Tongue (tissue), 2 donors: Measurements from ENCODE around the gene RAB9B. TPM values are rescaled to one million over a fixed set of nuclear protein-coding genes. Genes with fewer than 3 reads are reported as not detected.
"Not testable (repeated sequence)": the region's sequence is repeated elsewhere in the genome, so short reads cannot be mapped to it uniquely, and the experiment has no call there.

ENCODE experiments used
- DNase-seq: peaks from one replicate; pipeline ENCODE4 v3.0.0-alpha.2; 2015
- total RNA-seq: library from RNA; depleted of rRNA; stranded (reverse); fragments of >200 nt; gene quantifications from one replicate; pipeline ENCODE4 v1.2.3, GENCODE V29; 2014

RAB9B gene, protein sequence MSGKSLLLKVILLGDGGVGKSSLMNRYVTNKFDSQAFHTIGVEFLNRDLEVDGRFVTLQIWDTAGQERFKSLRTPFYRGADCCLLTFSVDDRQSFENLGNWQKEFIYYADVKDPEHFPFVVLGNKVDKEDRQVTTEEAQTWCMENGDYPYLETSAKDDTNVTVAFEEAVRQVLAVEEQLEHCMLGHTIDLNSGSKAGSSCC
- 36.2 TPM for total RNA-seq

DNA sequence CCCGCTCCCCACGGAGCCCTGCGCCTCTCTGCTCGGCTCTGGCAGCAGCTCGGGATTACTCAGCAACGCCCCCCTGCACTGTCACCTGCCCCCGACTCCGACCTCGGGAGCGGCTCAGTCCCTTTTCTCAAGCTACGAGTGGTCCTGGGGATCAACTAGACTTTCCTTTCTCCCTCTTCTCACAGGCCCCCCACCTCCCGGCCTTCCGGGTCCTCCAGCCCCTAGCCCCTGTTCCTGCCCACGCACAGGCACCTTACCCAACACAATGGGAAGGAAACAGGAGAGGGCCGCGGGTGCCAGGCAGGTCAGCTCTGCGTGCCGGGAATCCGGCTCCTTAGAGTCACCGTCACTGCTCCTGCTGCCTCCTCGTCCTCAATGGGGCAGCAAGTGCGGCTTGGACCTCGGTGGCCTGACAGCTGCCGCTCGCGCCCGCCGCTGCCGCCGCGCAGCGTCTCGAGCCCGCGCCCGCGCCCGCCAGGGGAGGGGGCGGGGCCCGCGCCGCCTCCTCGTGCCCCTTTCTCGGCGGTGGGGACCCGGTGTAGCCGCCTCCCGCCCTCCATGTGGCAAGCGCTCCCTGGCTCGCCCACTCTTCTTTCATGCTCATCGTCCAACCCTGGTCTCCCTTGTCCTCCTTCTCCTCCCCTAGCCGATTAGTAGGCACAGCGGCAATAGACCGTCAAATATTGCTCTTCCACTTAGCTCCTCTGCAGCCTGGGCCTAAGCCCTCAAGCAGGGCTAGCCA is at the start of gene RAB9B:
RAB9B (minus strand) TSS at position 455 of the 742 bp plus-strand sequence. CDS start 6,473 bp downstream, outside the sequence.
- peak; percentile 73 for DNase-seq

DNA sequence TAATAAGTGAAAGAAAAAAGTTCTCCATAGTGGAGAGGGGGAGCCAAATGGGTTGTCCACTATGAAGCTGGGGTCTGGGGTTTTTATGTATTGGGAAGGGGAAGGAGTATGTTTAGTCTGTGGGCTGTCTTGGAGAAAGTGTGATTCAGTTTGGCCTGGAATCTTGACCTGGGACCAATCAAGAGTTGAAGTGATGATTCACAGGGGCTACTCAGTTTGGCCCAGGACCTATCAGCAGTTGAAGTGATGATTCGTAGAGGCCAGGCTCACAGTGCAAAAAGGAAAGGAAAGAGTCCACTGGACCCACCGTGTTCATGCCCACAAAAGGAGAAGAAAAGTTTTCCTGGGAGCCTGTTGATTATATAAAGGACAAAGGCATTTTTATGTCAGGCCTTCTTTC is 47.3 kb upstream of the RAB9B start:
- DNase-seq: no peak

DNA sequence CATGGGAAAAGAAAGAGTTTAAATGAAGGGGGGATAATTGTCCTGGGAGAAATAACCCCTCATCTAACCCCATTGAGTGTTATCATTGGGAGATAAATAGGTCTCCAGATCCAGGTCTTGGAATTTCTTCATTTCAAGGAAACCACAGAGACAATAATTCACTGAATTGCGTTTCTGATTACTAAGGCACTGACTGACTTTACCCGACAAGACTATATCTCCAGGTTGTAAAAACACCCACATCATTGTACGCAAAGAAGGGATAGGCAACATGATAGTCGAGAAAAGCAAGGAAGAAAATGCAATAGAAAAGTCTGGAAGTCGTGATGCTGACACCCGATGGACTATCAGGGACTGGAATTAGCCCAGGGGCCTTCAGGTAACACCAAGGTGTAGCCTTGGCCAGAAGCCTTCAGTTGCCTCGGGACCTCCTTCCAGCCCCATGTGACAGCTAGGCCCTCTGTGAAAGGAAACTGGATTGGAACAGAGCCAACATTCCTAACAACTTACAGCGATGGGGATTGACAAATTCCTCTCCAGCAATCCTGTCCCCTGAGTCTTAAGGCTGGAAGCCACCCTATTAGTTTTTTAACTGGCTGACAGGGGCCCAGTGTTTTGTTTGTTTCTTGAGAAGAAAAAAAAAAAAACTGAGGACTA is 46.5 kb upstream of the RAB9B start:
- peak; percentile 2 for DNase-seq

DNA sequence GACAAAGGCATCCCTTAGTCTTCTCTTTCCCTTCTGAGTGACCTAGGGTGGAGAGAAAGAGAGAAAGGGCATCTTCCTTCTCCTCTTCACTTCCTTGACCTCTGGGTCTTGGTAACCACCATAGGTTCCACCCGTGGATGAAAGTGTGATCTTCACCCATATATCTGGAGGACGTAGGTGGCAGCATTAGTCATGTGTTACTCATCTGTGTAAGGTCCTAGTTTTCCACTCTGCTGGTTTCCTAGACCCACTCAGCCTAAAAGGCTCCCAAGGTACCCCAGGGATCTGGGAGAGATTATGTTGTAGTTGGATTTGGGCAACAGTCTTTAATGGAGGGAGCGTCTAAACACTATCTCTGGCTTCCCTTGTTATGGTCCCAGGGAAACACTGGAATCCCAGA is 45.5 kb upstream of the RAB9B start:
- no peak for DNase-seq

DNA sequence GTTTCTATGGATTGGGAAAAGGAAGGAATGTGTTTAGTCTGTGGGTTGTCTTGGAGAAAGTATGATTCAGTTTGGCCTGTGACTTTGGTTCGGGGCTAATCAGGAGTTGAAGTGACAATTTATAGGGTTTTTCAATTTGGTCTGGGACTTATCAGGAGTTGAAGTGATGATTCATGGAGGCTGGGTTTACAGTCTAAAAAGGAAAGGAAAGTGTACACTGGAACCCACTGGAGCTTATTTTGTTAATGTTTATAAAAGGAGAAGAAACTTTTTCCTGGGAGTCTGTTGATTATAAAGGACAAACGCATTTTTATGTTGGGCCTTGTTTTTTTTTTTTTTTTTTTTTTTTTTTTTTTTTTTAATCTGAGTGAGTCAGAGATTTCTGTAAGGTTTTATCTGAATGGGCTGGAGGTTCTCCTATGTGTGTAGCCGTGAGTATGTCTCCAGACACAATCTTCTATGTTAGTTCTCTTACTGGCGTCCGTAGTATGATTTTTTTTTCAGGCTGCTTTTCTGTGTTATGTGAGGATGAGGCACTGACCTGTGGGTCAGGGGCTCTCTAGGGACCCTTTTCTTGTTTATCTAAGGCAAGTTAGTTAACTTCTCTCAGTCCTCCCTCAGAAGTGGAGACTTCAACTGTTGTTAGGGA is 33.0 kb upstream of the RAB9B start:
- no peak for DNase-seq

DNA sequence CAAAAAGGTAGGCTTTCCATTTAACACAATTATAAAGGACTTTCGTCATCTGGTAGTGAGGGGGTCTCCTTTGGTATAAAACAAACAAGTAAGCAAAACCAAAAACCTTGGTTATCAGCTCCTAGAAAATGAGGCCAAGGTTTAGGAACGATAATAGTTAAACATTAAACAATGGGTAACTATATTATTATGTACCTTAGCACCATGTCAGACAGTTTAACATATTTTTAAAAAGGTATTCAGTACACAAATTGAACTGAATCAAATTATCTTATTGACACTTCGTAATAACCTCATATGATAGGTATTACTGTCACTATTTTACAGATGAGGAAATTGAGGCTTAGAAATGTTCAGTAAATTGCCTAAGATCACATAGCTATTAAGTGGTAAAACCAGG is 32.1 kb upstream of the RAB9B start:
- no peak for DNase-seq

DNA sequence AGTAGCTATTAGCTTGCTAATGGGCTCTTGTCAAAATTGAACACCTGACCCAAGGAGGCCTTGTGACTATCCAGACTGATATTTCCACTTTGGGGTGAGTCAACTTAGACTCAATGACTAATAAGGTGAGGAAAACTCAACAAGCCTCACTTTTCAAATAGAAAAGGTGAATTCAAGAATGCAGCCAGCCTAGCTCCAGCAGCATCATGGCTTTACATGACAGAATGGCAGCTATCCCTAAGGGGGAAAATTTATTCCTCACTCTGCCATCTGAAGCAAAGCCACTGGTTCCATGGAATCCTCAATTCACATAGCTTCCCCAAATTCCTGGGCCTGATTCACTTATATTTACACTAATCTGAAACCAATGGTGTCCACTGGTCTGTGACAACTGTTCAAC is 29.1 kb upstream of the RAB9B start:
- DNase-seq: no peak

DNA sequence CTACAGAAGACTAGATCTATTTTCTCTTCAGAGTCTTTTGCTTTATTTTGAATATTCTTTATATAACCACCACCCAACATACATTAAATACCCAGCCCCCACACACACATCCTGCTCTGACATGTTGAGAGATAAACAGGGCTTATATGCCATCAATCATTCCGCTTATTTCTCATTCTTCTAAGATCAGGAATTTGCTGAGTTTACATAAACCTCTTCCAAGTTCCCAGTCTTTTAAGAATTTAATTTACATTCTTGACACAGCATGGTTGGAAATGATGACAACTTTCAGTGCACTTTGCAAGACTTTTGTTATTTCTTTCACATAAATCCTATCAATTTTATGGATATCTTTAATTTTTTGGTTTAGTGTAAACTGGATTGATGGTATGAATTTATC is 17.5 kb upstream of the RAB9B start:
- DNase-seq: no peak

DNA sequence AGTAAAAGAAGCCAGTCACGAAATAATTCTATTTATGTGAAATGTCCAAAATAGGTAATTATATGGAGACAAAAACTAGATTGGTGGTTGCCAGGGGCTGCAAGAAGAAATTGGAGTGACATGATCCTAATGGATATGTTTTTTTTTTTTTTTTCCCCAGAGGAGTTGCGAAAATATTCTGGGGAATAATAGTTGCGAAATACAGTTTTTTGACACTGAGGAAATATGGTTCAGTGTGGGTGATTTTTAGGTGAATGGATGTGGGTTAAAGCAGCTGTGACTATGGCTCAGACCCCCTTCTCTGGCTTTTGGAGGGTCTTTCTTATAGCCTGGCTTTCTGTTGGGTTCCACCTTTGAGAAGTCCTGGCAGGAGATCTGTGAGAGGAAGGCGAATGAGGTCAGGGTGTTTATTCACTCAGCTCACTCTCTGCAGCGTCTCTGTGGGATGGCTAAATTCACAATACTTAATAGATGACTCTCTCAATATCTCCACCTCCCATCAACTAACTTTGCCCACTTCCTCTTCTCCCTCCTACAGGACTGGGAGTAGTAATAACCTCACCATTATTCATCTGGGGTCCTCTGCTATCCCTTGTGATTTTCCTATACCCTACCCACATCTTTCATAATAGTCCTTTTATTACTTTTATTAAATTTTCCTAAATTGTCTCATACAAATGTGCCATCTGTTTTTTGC is 15.3 kb upstream of the RAB9B start:
- DNase-seq: no peak

DNA sequence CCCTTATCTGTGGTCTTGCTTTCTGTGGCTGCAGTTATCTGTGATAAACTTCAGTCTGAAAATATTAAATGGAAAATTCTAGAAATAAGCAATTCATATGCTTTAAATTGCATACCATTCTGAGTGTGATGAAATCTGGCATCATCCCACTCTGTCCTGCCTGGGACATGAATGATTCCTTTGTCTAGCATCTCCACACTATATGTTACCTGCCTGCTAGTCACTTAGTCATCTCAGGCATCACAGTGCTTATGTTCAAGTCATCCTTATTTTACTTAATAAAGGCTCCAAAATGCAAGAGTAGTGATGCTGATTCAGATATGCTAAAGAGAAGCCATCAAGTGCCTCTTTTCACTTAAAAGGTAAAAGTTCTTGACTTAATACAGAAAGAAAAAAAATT is 14.3 kb upstream of the RAB9B start:
- no peak for DNase-seq

DNA sequence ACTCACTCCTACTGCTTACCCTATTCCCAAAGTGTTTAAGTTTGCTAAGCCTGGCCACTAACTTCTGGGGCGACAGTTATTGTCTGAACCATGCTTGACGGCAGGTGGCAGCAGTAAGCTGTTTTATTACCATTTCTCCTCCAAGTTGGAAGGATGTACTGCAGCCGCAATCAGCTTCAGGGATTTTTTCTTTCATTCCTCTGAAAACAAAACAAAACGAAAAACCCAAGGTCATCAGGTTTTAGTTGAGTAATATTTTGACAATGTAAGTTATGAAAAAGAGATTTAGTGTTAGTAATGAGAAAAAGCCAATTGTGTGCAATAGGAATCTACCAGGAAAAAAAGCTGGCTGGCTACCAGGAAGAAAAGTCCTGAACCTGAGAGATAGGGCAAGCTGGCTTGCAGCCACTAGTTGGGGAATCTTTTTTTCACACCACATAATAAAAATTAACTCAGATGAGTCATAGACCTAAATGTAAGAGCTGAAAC is 13.2 kb upstream of the RAB9B start:
- peak; percentile 71 for DNase-seq

DNA sequence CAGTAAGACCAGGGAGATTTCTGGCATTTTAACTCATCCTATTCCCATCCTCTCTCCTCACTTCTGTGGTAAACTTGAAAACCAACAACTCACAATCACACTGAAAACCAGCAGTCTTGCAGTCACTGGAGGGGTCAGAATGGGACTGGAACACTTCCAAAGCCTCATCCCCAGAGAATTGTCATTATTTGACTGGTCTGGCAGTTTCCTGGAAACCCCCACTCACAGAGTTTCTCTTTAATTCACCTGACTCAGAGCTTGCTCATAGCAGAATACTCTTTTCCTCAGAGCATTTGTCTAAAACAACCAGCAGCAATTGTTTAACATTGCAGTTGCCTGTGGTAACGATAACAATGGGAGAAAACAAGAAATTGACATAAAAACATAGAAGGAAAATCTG is 7.3 kb upstream of the RAB9B start:
- DNase-seq: no peak

DNA sequence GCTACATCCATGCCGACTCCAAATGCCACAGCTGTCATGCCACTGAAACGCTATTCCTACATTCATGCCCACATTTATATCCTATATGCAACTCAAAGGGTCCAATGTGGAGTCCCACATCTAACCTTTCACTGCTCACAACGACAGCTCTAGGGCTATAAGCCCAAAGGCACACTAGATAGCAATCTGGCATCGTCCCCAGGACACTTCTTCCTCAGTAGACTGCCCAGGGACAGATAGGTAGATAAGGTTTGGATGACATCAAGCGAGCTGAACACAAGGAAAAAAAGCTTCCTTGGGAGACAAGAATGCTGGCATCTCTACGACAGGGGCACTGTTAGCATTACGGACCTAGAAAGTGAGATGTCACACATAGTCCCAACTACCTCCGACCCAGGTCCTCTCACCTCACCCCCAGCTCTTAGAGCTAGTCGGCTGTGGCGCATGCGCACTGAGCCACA is 685 bp downstream of the RAB9B start:
- peak; percentile 14 for DNase-seq

DNA sequence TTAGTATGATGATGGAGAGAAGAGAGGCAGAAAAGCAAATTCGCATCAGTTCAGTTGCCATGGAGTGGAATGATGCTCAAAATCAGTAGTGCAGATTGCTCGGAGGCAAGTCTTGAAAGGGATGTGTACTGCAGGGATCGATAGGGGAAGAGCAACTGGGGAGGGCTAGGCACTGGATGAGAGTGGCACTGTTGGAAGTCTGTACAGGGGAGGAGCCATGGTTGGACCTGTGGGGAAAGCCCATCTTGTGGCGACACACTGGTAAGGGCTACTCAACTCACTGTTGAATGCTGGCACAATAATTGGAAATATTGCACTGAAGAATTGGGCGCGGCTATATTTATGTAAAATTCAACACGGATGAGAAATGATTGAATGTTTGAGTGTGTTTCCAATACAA is 1.2 kb downstream of the RAB9B start:
- no peak for DNase-seq

DNA sequence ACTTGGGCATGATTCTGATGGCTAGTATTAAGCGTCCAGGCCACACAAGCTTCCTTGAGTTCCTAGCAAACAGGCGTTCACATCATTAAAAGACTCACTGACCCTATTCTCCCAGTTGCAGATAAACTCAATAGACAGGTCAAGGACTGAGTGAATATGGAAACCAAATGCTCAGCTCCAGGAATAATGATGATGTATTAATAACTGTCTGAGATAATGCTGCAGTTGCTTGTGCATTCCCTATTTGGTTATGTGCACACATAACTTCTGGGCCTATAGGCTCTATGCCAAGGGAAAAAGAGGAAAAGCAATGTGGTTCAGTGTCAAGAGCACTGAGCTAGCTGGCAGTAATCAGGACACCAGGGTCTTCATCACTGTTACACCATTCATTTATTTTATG is 3.5 kb downstream of the RAB9B start:
- DNase-seq: peak; percentile 21

DNA sequence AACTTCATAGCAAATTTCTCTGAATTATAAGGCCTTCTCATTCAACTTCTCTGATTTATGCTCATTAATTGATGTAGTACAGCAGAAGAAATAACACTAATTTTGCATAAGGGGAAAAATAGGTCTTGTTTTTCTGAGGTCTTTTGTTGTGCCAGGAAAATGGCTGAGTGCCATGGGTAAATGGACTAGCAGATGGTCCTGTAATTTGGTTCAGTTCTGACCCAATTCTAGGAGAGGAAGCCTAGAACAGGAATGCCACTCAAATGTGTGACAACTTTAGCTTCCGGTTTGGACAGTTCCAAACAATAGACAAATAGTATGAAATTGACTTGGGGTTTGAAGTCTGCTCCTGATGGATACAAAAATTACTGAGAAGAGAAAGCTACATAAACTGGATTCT is 6.2 kb downstream of the RAB9B start:
- no peak for DNase-seq

DNA sequence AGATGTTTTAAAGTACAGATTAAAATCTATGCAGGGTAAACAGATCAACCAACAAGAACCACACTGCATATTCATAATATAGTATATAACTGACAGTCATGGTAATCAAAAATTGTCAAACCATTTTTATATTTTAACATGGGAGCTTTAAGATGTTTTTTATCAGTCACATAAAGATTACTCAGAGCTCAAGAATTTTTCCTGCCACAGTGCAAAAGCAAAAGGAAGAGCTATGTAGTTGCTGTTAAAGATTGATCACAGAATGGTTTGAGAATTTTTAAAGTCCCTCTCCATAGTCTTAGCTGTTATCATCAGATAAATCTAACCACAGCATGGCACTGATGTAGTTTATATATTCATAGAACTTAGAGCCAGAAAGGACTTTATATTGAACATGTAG is 8.5 kb downstream of the RAB9B start:
- no peak for DNase-seq

DNA sequence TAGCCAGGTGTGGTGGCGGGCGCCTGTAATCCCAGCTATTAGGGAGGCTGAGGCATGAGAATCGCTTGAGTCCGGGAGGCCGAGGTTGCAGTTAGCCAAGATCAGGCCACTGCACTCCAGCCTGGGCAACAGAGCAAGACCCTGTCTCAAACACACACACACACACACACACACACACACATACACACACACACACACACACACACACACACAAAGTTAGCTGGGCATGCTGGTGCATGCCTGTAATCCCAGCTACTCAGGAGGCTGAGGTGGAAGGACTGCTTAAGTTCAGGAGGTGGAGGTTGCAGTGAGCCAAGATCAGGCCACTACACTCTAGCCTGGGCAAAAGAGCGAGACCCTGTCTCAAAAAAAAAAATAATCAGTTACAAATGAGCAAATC is 11.3 kb downstream of the RAB9B start:
- not testable (repeated sequence) for DNase-seq

DNA sequence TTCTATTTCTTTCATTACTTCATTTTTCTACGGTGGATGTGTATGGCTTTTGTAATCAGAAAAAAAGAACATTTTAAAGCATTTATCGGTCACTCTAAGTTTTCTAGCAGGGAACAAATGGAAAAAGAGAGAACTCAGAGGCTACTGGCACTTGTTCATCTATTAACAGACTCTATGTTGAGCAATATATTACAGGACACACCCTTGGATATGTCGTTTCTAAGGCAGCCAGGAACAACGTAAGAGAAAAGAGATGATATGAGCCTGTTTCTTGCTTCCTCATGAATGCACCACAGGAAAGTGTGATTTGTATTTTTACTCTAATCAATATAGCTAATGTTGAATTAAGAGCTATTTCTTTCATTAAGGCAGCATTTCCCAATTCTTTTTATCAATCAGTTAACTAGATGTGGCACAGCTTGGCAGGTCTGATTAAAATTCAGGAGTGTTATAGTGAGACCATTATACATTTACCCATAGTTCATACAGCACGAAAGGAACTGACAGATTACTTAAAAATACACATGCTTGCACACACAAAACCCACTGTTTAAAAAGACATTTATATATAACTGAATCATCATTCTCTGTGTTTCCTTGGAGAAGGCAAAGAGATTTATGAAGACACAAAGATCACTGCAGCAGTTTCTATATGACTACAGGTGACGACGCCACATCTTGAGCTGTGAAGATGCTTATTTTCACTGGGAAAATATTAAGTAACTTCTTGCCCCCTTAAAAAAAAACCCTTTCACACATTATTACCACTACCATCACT is 13.0 kb downstream of the RAB9B start:
- no peak for DNase-seq

DNA sequence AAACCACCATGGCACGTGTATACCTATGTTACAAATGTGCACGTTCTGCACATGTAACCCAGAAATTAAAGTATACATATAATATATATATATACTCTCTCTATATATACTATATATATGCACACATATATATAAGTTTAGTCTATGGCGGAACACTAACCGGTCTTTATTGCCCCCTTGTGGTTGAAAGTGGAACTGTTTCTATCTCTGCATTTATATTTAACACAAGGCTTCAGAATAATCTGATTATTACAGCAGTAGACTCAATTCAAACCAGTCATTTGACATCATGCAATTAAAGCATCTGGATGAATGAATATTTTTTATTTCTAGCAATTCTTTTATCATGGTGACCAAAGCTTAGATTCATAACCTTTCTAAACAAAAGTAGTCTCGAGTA is 14.6 kb downstream of the RAB9B start:
- DNase-seq: peak; percentile 82

DNA sequence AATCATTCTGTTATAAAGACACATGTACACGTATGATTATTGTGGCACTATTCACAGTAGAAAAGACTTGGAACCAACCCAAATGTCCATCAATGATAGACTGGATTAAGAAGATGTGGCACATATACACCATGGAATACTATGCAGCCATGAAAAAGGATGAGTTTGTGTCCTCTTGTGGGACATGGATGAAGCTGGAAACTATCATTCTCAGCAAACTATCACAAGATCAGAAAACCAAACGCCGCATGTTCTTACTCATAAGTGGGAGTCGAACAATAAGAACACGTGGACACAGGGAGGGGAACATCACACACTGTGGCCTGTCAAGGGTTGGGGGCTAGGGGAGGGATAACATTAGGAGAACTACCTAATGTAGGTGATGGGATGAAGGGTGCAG is 15.0 kb downstream of the RAB9B start:
- not testable (repeated sequence) for DNase-seq
